Endothelial cell of coronary artery (primary cell): Measurements from ENCODE around the gene SP6. TPM values are rescaled to one million over a fixed set of nuclear protein-coding genes. Genes with fewer than 3 reads are reported as not detected.

ENCODE experiments used
- total RNA-seq: library from RNA; depleted of rRNA; stranded (reverse); fragments of >200 nt; gene quantifications from 2 replicates; pipeline ENCODE4 v1.2.3, GENCODE V29; 2014

Gene SP6
- total RNA-seq = 0.45 and 0.66 TPM in 2 replicates

GRCh38 chr17:47850692-47851573 is at the start of gene SP6:
Gene SP6, minus strand, starts transcription at chr17:47851163. Its CDS starts 2,734 bp downstream, at chr17:47848429.

GRCh38 chr17:47895856-47896671 is 45.1 kb upstream of the SP6 start, which contains the start of gene SP2:
Gene SP2, plus strand, starts transcription at chr17:47896236. Its CDS starts 51 bp downstream, at chr17:47896287.

GRCh38 chr17:47840742-47841487 is 10.0 kb downstream of the SP6 start, which contains the start of gene SCRN2:
Gene SCRN2, minus strand, starts transcription at chr17:47841273. Its CDS starts 430 bp downstream, at chr17:47840843.

GRCh38 chr17:47831003-47831933 is 19.7 kb downstream of the SP6 start, which contains the start of the genes LRRC46 and MRPL10:
Gene LRRC46, plus strand, starts transcription at chr17:47831670. Its CDS starts 320 bp downstream, at chr17:47831990.
Gene MRPL10, minus strand, starts transcription at chr17:47831541. Its CDS starts 30 bp downstream, at chr17:47831511.

GRCh38 chr17:47821424-47822391 is 29.3 kb downstream of the SP6 start, which contains the start of gene OSBPL7:
Gene OSBPL7, minus strand, starts transcription at chr17:47821794. Its CDS starts 1,516 bp downstream, at chr17:47820278.

Other genes starting within 250 kb of the SP6 start
- 259 and 331 TPM in 2 replicates for gene KPNB1, start 201.2 kb downstream of the SP6 start, total RNA-seq
- 10.5 and 16.9 TPM in 2 replicates for gene TBKBP1, start 157.0 kb downstream of the SP6 start, total RNA-seq
- not detected in 2 replicates for gene TBX21, start 117.9 kb downstream of the SP6 start, total RNA-seq
- gene OSBPL7, start 29.4 kb downstream of the SP6 start, total RNA-seq = 9.1 and 11.9 TPM in 2 replicates
- 16.8 and 18.6 TPM in 2 replicates for gene MRPL10, start 19.6 kb downstream of the SP6 start, total RNA-seq
- gene LRRC46, start 19.5 kb downstream of the SP6 start, total RNA-seq = 0.09 TPM in 1 of 2 replicates, not detected in the other
- gene SCRN2, start 9.9 kb downstream of the SP6 start, total RNA-seq = 20.7 and 27.9 TPM in 2 replicates
- 0.90 and 1.6 TPM in 2 replicates for gene SP2, start 45.1 kb upstream of the SP6 start, total RNA-seq
- 17.7 and 24.7 TPM in 2 replicates for gene PNPO, start 90.4 kb upstream of the SP6 start, total RNA-seq
- gene PRR15L, start 106.7 kb upstream of the SP6 start, total RNA-seq = not detected in 2 replicates
- 58.7 and 68.2 TPM in 2 replicates for gene CDK5RAP3, start 120.0 kb upstream of the SP6 start, total RNA-seq
- gene COPZ2, start 186.6 kb upstream of the SP6 start, total RNA-seq = 5.3 and 10.5 TPM in 2 replicates
- gene NFE2L1, start 197.2 kb upstream of the SP6 start, total RNA-seq = 98.9 and 104 TPM in 2 replicates